Vagina (tissue), 2 donors: ENCODE measurements around the gene ZCCHC14. TPM values are rescaled to one million over a fixed set of nuclear protein-coding genes. Genes with fewer than 3 reads are reported as not detected.

ENCODE experiments used
- DNase-seq, 2 donors: peaks; one replicate each; pipeline ENCODE4 v3.0.0-alpha.2; 2017; ENCODE audit errors: extremely low spot score in 2 of 2
- H3K27ac ChIP-seq: fragments of 200-600 bp; sonication (generic); one replicate; pipeline ENCODE4 v1.5.1; 2019
- H3K27me3 ChIP-seq: fragments of 200-600 bp; sonication (generic); one replicate; pipeline ENCODE4 v1.5.1; 2019
- H3K36me3 ChIP-seq, 2 donors: fragments of 200-600 bp; sonication (generic); one replicate each; pipeline ENCODE4 v1.5.1; 2017 to 2019
- H3K4me1 ChIP-seq: fragments of 200-600 bp; sonication (generic); one replicate; pipeline ENCODE4 v1.5.1; 2019
- H3K4me3 ChIP-seq, 2 donors: fragments of 200-600 bp; sonication (generic); 1 replicate in 1 of 2; 2 replicates in 1 of 2; pipeline ENCODE4 v1.5.1; 2016 to 2019
- H3K9me3 ChIP-seq: fragments of 200-600 bp; sonication (generic); one replicate; pipeline ENCODE4 v1.5.1; 2019
- POLR2A ChIP-seq, 2 donors: fragments of 450-650 bp; IDR thresholded peaks; one replicate each; pipeline ENCODE4 v1.6.1; 2017; ENCODE audit warnings: antibody characterized with exemption in 2 of 2, mild to moderate bottlenecking in 2 of 2, moderate library complexity in 2 of 2
- POLR2AphosphoS5 ChIP-seq, 2 donors: sonication (generic); formaldehyde crosslinking; IDR thresholded peaks; one replicate each; pipeline ENCODE4 v1.9.0; 2017; ENCODE audit warnings: antibody characterized with exemption in 2 of 2, mild to moderate bottlenecking in 2 of 2, low read depth in 1 of 2; ENCODE audit not compliant: insufficient read depth in 1 of 2
- intact Hi-C: fragments of 100-400 bp; cut with DNase I; formaldehyde crosslinking; loops from one replicate; pipeline ENCODE4 v1.15.1; 2023
- total RNA-seq: library from RNA; depleted of rRNA; stranded (reverse); fragments of >200 nt; gene quantifications from one replicate; pipeline ENCODE4 v1.2.3, GENCODE V29; 2016
- TF ChIP-seq, protein P1 (sequence below), 3 experiments: fragments of 450-650 bp in 2 of 3; fragments of 200-600 bp in 1 of 3; sonication (generic) in 1 of 3; IDR thresholded peaks; one replicate each; pipeline ENCODE4 v1.5.1; 2017 to 2019; ENCODE audit warnings: antibody characterized with exemption in 3 of 3, mild to moderate bottlenecking in 2 of 3, moderate library complexity in 2 of 3

ZCCHC14 gene
- total RNA-seq, 1 donor from 2014 or later = 74.2 TPM

- peaks cover 0 to 57% of the 10 kb centered on the region in 2 donors for H3K36me3 ChIP-seq
- no peaks in the 10 kb centered on the region for H3K27me3 ChIP-seq
- H3K4me1 ChIP-seq = no peaks in the 10 kb centered on the region
- intact Hi-C loops = loop anchor here (10.0 kb wide), 1 partner anchor 144 kb away; no protein-coding TSS in a partner anchor
- no peak overlapping the region for H3K4me3 ChIP-seq
- no peak for DNase-seq
- H3K9me3 ChIP-seq = no peaks in the 10 kb centered on the region
- no peak overlapping the region for H3K27ac ChIP-seq
- TF ChIP-seq, protein P1, sequence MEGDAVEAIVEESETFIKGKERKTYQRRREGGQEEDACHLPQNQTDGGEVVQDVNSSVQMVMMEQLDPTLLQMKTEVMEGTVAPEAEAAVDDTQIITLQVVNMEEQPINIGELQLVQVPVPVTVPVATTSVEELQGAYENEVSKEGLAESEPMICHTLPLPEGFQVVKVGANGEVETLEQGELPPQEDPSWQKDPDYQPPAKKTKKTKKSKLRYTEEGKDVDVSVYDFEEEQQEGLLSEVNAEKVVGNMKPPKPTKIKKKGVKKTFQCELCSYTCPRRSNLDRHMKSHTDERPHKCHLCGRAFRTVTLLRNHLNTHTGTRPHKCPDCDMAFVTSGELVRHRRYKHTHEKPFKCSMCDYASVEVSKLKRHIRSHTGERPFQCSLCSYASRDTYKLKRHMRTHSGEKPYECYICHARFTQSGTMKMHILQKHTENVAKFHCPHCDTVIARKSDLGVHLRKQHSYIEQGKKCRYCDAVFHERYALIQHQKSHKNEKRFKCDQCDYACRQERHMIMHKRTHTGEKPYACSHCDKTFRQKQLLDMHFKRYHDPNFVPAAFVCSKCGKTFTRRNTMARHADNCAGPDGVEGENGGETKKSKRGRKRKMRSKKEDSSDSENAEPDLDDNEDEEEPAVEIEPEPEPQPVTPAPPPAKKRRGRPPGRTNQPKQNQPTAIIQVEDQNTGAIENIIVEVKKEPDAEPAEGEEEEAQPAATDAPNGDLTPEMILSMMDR (IDR thresholded peaks at IDR 0.05) = no peak
These were observed 71.6 kb downstream of the ZCCHC14 start for GRCh38 chr16:87421003-87421912.

DNA sequence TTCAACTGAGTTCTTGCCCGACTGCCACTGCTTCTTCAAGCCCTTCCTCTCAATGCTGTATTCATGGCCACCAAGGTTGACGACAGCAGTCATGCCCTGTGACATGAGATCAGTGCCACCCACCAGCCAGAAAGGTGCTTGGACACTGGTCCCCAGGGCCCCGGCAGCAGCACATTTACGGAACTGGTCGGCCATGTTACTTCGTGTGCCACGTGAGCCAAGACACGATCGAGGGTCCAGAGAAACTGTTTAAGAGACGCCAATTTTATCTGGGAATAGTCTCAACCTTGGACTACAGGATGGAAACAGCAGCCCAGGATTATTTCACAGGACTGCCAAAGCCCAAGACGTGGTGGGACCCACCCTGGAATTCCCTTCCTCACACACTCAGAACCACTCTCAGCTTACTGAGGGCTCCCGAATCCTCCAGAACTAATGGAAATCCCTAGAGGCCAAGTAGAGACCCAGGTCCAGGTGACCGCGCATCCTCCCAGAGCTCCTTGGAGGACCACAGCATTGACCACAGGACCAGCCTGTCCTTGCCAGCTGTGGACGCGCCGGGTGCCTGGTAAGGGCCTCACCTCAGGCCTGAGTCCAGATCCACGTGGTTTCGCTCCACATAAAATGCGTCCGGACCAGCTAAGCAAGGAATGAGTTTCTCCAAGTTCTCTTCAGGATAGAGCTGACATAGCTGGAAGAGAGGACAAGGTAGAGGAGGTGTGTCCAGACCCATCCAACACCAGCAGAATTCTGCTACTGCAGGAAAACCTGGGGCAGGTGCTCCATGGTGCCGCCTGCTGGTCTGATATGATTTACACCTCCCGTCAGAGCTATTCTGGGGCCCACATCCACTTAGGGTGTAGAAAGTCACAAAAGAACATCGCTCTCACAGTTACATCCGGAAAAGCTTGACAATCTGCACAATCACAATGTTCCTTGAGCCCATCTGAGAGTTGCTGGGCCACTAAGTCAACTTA, 72.5 kb downstream of the ZCCHC14 start:
- H3K36me3 ChIP-seq = peaks cover 0 to 57% of the 10 kb centered on the region in 2 donors
- H3K9me3 ChIP-seq = no peaks in the 10 kb centered on the region
- intact Hi-C loops = loop anchor here (10.0 kb wide), 1 partner anchor 144 kb away; no protein-coding TSS in a partner anchor
- TF ChIP-seq POLR2A (IDR thresholded peaks at IDR 0.05) (no peak), POLR2AphosphoS5 (IDR thresholded peaks at IDR 0.05; ENCODE audit: insufficient read depth in 1 of 2, low read depth in 1 of 2) (no peak)
- TF ChIP-seq, protein P1 (IDR thresholded peaks at IDR 0.05) = no peak
- H3K4me3 ChIP-seq = no peak overlapping the region
- no peaks in the 10 kb centered on the region for H3K4me1 ChIP-seq
- H3K27ac ChIP-seq = no peak overlapping the region
- no peak for DNase-seq
- no peaks in the 10 kb centered on the region for H3K27me3 ChIP-seq

GRCh38 chr16:87418644-87419043, 74.2 kb downstream of the ZCCHC14 start:
- DNase-seq = no peak

GRCh38 chr16:87418216-87418615, 74.6 kb downstream of the ZCCHC14 start:
- no peak for DNase-seq
- Histone ChIP-seq H3K36me3 (peaks cover 0 to 65% of the 10 kb centered on the region in 2 donors), H3K4me3 (no peak overlapping the region), H3K27me3 (no peaks in the 10 kb centered on the region), H3K4me1 (no peaks in the 10 kb centered on the region), H3K9me3 (no peaks in the 10 kb centered on the region), H3K27ac (no peak overlapping the region)
- intact Hi-C loops = loop anchor here (10.0 kb wide), 2 partner anchors 77 to 217 kb away; partner anchors contain the start of gene ZCCHC14
- TF ChIP-seq POLR2A (IDR thresholded peaks at IDR 0.05) (no peak), POLR2AphosphoS5 (IDR thresholded peaks at IDR 0.05; ENCODE audit: insufficient read depth in 1 of 2, low read depth in 1 of 2) (no peak)
- TF ChIP-seq, protein P1 (IDR thresholded peaks at IDR 0.05) = no peak

More at GRCh38 chr16:87418644-87419043, 74.2 kb downstream of the ZCCHC14 start:
- peaks cover 0 to 64% of the 10 kb centered on the region in 2 donors for H3K36me3 ChIP-seq
- H3K27ac ChIP-seq = no peak overlapping the region
- H3K9me3 ChIP-seq = no peaks in the 10 kb centered on the region
- H3K4me1 ChIP-seq = no peaks in the 10 kb centered on the region
- H3K4me3 ChIP-seq = no peak overlapping the region
- no peak for TF ChIP-seq POLR2A (IDR thresholded peaks at IDR 0.05)
- TF ChIP-seq POLR2AphosphoS5 (IDR thresholded peaks at IDR 0.05; ENCODE audit: insufficient read depth in 1 of 2, low read depth in 1 of 2) = no peak
- TF ChIP-seq, protein P1 (IDR thresholded peaks at IDR 0.05) = no peak
- H3K27me3 ChIP-seq = no peaks in the 10 kb centered on the region
- intact Hi-C loops = loop anchor here (10.0 kb wide), 2 partner anchors 76 to 216 kb away; partner anchors contain the start of gene ZCCHC14
